Activated T-helper 17 cell treated with anti-CD3 and anti-CD28 coated beads, Interleukin-2, amount 50 U/mL, for 72 hours (primary cell): ENCODE measurements around the gene TRAPPC3L. TPM values are rescaled to one million over a fixed set of nuclear protein-coding genes. Genes with fewer than 3 reads are reported as not detected.

Experiments
- ATAC-seq: fragments of 150-1000 bp; cut with Tn5 transposase; replicated peaks from 2 replicates; pipeline ENCODE4 v1.10.0; 2021; ENCODE audit warnings: mild to moderate bottlenecking, moderate library complexity
- H3K27ac Mint-ChIP-seq: one replicate; pipeline ENCODE4 v1.8.0; 2022; ENCODE audit warnings: mixed read lengths
- H3K27me3 Mint-ChIP-seq: one replicate; pipeline ENCODE4 v1.8.0; 2022; ENCODE audit warnings: mixed read lengths
- H3K36me3 Mint-ChIP-seq: one replicate; pipeline ENCODE4 v1.8.0; 2022; ENCODE audit warnings: low read depth, mild to moderate bottlenecking, mixed read lengths
- H3K4me1 Mint-ChIP-seq: one replicate; pipeline ENCODE4 v1.8.0; 2022; ENCODE audit warnings: mixed read lengths
- H3K4me3 Mint-ChIP-seq: one replicate; pipeline ENCODE4 v1.8.0; 2022; ENCODE audit warnings: mild to moderate bottlenecking, mixed read lengths
- H3K9me3 Mint-ChIP-seq: one replicate; pipeline ENCODE4 v1.8.0; 2022; ENCODE audit warnings: mixed read lengths
- total RNA-seq, 2 donors: library from RNA; stranded (reverse); gene quantifications; one replicate each; pipeline ENCODE4 v1.2.3, GENCODE V29; 2022

The TRAPPC3L gene
- total RNA-seq, 2 donors from 2014 or later, result not detected

DNA sequence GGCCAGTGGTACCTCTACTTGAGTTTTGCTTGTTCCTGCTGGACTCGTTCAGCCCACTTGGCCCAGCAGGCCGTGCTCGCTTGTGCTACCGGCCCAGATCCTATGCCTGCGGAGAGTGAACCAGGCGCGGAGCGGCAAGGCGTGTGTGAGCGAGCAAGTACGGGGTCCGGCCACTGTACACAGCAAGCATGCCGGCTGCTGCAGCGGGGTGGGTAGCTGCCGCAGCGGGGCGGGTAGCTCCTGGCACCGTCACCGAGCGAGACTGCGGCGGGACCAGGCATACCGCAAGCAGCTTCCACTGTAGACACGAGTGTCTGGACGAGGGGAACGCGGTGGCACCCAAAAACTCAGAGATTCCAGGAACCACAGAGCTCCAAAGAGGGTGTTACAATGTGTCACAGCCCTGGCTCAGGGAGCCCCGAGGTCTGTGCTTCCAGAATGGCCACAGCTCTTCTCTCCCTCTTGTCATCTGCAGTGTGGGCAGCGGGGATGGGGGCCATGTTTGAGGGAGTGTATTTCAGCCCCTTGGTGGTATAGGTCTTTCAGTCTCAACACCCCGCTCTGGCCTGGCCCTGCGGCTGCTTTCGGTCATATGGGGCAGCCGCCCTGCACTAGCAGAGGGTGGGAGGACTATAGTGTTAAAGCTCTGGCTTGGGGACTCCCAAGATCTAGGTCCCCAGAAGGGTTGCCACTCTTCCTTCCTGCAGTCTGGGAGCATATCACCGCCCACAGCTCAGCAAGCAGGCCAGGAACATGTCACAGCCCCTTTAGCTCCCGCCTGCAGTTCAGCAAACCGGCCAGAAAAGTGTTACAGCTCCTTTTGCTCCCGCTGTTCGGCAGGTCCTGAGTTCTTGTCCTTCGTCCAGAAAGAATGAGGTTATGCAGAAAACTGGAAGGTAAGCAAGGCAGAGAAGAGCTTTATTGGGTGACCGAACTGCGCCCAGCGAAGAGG is 19.7 kb upstream of the TRAPPC3L start:
- H3K36me3 Mint-ChIP-seq, result no peaks in the 10 kb centered on the region
- H3K27me3 Mint-ChIP-seq, result peaks cover 9% of the 10 kb centered on the region
- no peak overlapping the region for H3K27ac Mint-ChIP-seq
- no peaks in the 10 kb centered on the region for H3K9me3 Mint-ChIP-seq
- H3K4me3 Mint-ChIP-seq, result no peak overlapping the region
- ATAC-seq, result no peak
- no peaks in the 10 kb centered on the region for H3K4me1 Mint-ChIP-seq

DNA sequence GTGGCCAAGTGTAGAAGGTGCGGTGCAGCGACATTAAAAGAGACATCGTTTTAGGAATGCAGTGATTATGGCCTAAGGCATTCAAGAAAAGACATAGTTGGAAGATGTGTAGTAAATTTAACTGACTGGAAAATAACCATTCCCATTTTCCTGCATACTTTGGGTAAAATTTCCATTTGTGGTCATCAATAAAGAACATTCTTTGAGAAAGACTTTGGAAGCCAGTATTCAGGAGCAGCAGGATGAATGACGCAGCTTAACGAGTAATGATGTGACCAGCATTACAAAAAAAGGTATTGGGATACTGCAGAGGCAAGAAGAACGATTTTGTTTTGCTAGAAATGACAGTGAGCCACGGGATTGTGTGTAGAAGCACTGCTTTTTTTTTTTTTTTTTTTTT is 18.8 kb upstream of the TRAPPC3L start:
- Mint-ChIP-seq H3K27me3 (peaks cover 9% of the 10 kb centered on the region), H3K4me3 (no peak overlapping the region), H3K9me3 (no peaks in the 10 kb centered on the region), H3K4me1 (no peaks in the 10 kb centered on the region), H3K36me3 (no peaks in the 10 kb centered on the region), H3K27ac (no peak overlapping the region)
- ATAC-seq, result no peak

DNA sequence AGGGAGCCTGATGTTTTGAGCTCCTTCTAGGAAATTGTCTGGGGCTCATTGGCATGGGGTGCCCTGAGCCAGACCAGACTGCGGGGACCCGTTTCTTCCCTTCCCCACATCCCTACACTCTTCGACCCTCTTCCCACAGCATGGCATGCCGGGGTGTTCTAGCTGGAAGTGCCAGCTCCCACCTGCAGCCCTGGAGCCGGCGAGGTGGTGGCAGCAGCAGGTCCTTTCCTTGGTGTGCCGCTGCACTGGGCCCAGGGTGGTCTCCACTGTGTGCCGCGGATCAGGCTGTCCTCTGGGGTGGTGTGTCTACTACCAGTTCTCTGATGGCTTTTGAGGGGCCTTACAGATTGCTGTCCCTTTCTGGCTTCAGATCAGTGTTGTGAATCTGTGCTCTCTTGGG is 18.3 kb upstream of the TRAPPC3L start:
- H3K4me1 Mint-ChIP-seq, result no peaks in the 10 kb centered on the region
- no peak overlapping the region for H3K4me3 Mint-ChIP-seq
- H3K27ac Mint-ChIP-seq, result no peak overlapping the region
- H3K27me3 Mint-ChIP-seq, result peaks cover 9% of the 10 kb centered on the region
- no peaks in the 10 kb centered on the region for H3K9me3 Mint-ChIP-seq
- ATAC-seq, result no peak
- no peaks in the 10 kb centered on the region for H3K36me3 Mint-ChIP-seq

DNA sequence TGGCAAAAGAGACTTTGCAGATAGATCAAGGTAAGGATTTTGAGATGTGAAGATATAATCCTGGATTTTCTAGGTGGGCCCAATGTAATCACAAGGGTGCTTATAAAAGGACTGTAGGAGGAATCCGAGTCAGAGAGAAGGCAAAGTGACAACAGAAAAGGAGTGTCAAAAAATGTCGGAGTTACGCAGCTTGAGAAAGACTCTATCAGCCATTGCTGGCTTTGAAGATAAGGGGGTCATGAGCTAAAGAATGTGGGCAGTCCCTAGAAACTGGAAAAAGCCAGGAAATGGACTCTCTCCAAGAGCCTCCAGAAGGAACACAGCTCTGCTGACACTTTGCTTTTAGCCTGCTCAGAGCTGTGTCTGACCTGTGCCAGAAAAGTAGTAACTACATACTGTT is 17.1 kb upstream of the TRAPPC3L start:
- Mint-ChIP-seq H3K9me3 (no peaks in the 10 kb centered on the region), H3K36me3 (no peaks in the 10 kb centered on the region), H3K4me1 (no peaks in the 10 kb centered on the region), H3K27ac (no peak overlapping the region), H3K4me3 (no peak overlapping the region), H3K27me3 (peaks cover 9% of the 10 kb centered on the region)
- no peak for ATAC-seq

DNA sequence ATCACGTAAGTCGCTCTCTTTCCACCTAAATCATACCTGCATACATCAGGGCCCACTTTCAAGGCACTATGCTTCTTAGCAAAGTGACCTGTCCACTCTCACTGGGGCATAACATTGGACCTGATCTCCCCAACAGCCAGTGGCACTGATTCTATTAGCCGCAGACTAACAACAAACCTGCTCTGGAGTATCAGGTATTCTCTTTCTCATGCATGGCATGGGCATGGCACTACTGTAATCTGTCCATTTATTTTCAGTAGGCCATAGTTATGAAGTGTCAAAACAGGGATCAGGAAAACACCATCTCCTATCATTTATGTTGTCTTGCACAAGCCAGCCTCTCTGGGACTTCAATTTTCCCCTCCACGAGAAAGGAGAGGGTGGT is 16.5 kb upstream of the TRAPPC3L start:
- Mint-ChIP-seq H3K9me3 (no peaks in the 10 kb centered on the region), H3K4me1 (no peaks in the 10 kb centered on the region), H3K4me3 (no peak overlapping the region), H3K27me3 (peaks cover 9% of the 10 kb centered on the region), H3K27ac (no peak overlapping the region), H3K36me3 (no peaks in the 10 kb centered on the region)
- no peak for ATAC-seq

DNA sequence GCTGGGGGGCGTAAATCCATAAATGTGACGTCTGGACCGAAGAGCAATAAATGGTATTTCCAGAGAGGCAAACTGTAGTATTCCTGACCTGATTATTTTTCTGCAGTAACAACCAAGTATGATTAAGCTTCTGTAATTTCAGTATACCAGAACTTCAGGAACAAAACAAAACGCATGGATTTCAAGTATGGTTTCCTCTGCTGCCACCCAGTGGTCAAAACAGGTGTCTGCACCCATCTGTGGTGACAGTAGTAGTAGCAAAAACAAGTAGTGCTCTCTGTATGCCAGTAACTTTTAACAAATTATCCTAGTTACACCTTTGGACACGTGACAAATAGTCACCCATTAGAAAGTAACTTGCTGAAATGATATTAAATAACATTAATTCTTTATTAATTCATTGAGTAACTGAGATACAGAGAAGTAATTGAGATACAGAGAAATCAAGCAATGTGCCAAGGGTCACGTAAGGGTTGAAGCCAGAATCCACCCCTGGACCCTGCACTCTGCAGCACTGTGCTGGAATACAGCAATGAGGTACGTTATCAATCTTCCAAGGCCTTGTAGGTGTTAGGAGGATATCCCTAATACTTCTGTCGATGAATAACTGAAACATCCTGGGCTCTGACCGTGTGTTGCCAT is 16.0 kb upstream of the TRAPPC3L start:
- Mint-ChIP-seq H3K27me3 (peaks cover 9% of the 10 kb centered on the region), H3K4me3 (no peak overlapping the region), H3K4me1 (no peaks in the 10 kb centered on the region), H3K9me3 (no peaks in the 10 kb centered on the region), H3K27ac (no peak overlapping the region), H3K36me3 (no peaks in the 10 kb centered on the region)
- ATAC-seq, result peak; percentile 64

DNA sequence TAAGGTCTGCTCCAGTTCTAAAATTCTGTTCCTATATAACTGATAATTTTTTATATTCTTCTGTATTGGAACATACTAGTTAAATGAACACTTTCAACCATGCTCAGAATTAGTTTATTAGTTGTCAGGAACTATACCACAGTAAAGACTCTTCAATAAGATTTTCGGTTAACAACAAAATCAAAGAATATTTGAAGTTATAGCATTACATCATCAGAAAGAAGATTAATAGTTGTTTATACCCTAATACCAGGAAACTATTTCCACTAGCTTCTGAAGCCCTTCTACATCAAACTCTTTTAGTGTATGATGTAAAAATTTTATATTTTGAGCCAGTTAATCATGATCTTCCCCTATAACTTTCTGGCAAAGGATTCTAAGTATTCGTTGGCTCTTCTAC is 14.6 kb upstream of the TRAPPC3L start:
- Mint-ChIP-seq H3K4me1 (no peaks in the 10 kb centered on the region), H3K4me3 (no peak overlapping the region), H3K27me3 (peaks cover 9% of the 10 kb centered on the region), H3K9me3 (no peaks in the 10 kb centered on the region), H3K27ac (no peak overlapping the region), H3K36me3 (no peaks in the 10 kb centered on the region)
- ATAC-seq, result no peak

DNA sequence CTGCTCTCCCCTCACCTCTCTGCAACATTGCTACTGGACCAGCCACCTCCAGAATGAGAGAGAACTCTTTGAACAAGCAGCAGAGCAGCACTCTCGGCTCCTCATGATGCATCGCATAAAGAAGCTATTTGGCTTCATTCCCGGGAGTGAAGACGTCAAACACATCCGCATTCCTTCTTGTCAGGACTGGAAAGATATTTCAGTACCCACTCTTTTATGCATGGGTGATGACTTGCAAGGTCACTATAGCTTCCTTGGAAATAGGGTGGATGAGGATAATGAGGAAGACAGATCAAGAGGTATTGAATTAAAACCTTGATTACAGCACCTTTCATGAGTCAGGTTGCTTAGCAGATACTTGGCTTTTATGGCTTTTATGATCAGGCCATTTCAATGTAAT is 12.4 kb upstream of the TRAPPC3L start:
- no peak for ATAC-seq
- H3K4me1 Mint-ChIP-seq, result no peaks in the 10 kb centered on the region
- H3K9me3 Mint-ChIP-seq, result no peaks in the 10 kb centered on the region
- H3K27me3 Mint-ChIP-seq, result peaks cover 16% of the 10 kb centered on the region
- H3K4me3 Mint-ChIP-seq, result no peak overlapping the region
- H3K36me3 Mint-ChIP-seq, result no peaks in the 10 kb centered on the region
- H3K27ac Mint-ChIP-seq, result no peak overlapping the region

DNA sequence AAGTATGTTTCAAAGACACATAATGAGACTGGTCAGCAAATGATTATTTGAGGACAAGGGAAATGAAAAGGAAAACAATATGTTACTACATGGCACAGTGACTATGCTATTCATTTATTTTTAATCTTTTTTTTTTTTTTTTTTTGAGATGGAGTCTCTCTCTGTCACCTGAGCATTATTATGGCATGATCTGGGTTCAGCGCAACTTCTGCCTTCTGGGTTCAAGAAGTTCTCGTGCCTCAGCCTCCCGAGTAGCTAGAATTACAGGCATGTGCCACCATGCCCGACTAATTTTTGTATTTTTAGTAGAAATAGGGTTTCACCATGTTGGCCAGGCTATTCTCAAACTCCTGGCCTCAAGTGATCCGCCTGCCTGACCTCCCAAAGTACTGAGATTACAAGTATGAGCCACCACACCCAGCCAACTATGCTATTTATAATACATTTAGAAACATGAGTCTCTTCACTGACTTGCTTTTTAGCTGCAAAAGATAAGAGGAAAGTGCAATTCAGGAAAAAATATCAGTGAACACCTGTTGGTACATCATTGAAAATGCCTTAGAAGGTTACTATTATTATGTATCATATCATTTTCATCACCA is 11.4 kb upstream of the TRAPPC3L start:
- no peaks in the 10 kb centered on the region for H3K4me1 Mint-ChIP-seq
- no peak overlapping the region for H3K4me3 Mint-ChIP-seq
- H3K36me3 Mint-ChIP-seq, result no peaks in the 10 kb centered on the region
- H3K27ac Mint-ChIP-seq, result no peak overlapping the region
- H3K27me3 Mint-ChIP-seq, result peaks cover 12% of the 10 kb centered on the region
- H3K9me3 Mint-ChIP-seq, result no peaks in the 10 kb centered on the region
- no peak for ATAC-seq

DNA sequence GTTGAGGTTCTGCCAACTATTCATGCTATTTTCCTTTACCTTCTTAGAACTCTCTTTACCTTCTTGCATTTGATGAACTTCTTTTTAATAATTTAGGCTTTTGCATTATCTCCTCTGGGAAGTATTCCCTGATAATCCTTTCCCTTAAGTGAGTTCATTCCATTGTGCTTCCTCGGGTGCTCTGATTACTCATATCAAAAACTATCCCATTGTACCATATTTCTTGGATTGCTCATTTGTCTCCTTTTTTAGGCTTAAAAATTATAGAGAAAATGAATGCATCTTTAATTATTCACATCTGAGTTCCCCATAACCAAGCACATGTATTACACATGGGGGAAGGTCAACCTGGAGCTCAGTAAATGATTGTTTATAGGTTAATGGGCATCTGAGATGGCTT is 10.6 kb upstream of the TRAPPC3L start:
- Mint-ChIP-seq H3K27me3 (peaks cover 11% of the 10 kb centered on the region), H3K4me3 (no peak overlapping the region), H3K27ac (no peak overlapping the region), H3K36me3 (no peaks in the 10 kb centered on the region), H3K9me3 (no peaks in the 10 kb centered on the region), H3K4me1 (no peaks in the 10 kb centered on the region)
- ATAC-seq, result no peak

DNA sequence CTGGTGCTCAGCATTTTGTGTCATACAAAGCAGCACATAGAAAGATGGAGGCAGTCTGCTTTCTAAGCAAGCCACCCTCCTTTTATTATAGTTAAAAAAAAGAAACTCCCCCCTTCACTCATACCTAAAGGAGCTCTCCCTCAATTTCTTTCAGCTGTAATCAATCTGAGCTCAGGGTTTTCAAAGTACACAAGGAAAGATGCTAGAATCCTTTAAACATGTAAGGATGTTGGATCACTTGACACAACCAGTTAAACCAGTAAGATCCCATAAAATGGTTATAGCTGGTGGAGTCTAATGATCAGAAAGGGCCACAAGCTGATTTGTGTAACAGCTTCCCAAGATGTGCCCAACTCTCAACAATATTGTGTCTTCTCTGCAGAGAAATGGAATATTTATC is 8.0 kb upstream of the TRAPPC3L start, which contains the start of gene CALHM4:
Gene CALHM4 (plus strand): TSS at position 301 of the 400 bp plus-strand sequence. CDS start 43 bp downstream, at position 344.
- no peak within 1 kb of the TSS for H3K27ac Mint-ChIP-seq
- H3K36me3 Mint-ChIP-seq, result no peaks in the 10 kb centered on the region
- no peaks in the 10 kb centered on the region for H3K9me3 Mint-ChIP-seq
- H3K27me3 Mint-ChIP-seq, result peaks cover 17% of the 10 kb centered on the region
- ATAC-seq, result no peak
- H3K4me3 Mint-ChIP-seq, result no peak within 1 kb of the TSS
- no peaks in the 10 kb centered on the region for H3K4me1 Mint-ChIP-seq

DNA sequence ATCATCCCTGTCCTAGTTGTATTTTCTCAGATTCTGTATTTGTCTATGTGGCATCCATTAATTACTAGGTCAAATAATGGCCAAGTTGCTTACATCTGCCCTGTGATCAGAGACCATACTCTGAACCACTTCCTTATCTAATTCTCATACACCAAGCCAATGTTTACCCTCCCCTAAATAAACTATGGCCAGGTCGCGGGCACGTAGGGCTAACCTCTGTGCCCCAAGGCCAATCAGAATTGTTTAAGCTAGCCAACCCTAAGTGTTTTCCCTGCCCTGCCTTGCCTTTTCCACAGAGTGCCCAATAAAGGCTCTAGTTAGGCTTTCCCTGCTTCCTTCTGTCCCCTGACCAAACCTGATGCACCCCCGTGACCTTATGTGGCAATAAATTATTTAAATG is 5.3 kb upstream of the TRAPPC3L start:
- Mint-ChIP-seq H3K4me3 (no peak overlapping the region), H3K27ac (no peak overlapping the region), H3K9me3 (no peaks in the 10 kb centered on the region), H3K27me3 (peaks cover 17% of the 10 kb centered on the region), H3K4me1 (no peaks in the 10 kb centered on the region), H3K36me3 (no peaks in the 10 kb centered on the region)
- ATAC-seq, result no peak

DNA sequence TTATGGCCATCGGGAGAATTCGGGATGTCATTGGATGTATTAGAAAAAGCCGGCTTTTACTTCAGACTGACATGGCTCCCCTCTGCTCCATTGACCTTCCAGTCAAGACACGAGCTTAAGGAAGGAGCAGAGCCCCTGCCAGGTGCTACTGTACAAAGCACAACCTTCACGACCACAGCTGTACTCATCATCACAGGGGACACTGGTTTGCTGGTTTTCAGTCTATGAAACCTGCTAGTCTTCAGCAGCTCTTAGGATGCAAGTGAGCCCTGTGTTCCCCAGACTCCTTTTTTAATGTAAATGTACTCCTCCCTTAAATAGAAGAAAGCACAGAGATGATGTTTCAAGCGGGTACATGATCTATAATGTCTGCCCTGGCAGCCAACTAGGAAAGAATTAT is 1.9 kb upstream of the TRAPPC3L start:
- Mint-ChIP-seq H3K27ac (no peak overlapping the region), H3K27me3 (peaks cover 18% of the 10 kb centered on the region), H3K9me3 (no peaks in the 10 kb centered on the region), H3K36me3 (no peaks in the 10 kb centered on the region), H3K4me1 (no peaks in the 10 kb centered on the region), H3K4me3 (no peak overlapping the region)
- ATAC-seq, result no peak

DNA sequence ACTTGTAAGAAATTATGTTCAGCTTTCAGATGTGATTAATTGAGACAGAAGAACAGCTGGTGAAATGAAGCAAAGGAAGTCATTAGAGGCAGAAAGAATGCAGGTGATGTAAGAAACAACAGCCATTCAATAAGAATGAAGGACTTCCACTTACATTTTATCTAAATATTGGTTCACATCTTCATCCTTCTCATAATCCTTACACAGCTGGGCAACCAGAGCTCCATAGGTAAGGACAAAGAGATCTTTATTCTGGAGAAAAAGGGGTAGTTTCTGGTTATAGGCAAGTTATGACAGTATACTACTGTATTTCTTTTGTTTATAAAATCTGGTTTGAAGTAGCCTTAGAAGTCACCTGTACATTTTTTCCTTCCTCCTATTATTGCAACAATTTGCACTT is 2.3 kb downstream of the TRAPPC3L start:
- Mint-ChIP-seq H3K9me3 (no peaks in the 10 kb centered on the region), H3K4me1 (no peaks in the 10 kb centered on the region), H3K27me3 (peaks cover 17% of the 10 kb centered on the region), H3K36me3 (no peaks in the 10 kb centered on the region), H3K27ac (no peak overlapping the region), H3K4me3 (no peak overlapping the region)
- ATAC-seq, result no peak

DNA sequence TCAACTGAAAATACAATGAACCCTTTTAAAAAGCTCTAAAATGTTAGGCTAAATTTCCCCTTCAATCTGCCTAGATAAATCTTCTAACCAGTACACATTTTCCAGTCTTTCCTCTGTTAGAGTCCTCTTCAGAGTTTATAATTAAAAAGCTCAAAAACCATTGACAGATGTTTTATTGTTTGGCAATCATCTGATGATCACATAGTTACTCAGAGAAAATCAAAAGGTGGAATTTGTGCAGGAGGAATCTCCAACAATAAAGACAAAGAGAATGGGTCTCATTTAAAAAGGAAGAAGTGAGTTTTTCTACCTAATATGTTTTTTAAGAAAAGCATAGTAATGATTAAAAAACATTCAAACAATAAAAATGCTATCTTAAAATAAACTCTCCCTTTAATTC is 3.1 kb downstream of the TRAPPC3L start:
- Mint-ChIP-seq H3K36me3 (no peaks in the 10 kb centered on the region), H3K27me3 (peaks cover 17% of the 10 kb centered on the region), H3K4me3 (no peak overlapping the region), H3K4me1 (no peaks in the 10 kb centered on the region), H3K9me3 (no peaks in the 10 kb centered on the region), H3K27ac (no peak overlapping the region)
- no peak for ATAC-seq
